GM19455 (cell line): ENCODE measurements around the gene OR2B2.

Source experiments
- ATAC-seq: cut with Tn5 transposase; IDR thresholded peaks from one replicate; pipeline ENCODE4 v1.9.1; 2021; ENCODE audit not compliant: unreplicated experiment

OR2B2 gene

DNA sequence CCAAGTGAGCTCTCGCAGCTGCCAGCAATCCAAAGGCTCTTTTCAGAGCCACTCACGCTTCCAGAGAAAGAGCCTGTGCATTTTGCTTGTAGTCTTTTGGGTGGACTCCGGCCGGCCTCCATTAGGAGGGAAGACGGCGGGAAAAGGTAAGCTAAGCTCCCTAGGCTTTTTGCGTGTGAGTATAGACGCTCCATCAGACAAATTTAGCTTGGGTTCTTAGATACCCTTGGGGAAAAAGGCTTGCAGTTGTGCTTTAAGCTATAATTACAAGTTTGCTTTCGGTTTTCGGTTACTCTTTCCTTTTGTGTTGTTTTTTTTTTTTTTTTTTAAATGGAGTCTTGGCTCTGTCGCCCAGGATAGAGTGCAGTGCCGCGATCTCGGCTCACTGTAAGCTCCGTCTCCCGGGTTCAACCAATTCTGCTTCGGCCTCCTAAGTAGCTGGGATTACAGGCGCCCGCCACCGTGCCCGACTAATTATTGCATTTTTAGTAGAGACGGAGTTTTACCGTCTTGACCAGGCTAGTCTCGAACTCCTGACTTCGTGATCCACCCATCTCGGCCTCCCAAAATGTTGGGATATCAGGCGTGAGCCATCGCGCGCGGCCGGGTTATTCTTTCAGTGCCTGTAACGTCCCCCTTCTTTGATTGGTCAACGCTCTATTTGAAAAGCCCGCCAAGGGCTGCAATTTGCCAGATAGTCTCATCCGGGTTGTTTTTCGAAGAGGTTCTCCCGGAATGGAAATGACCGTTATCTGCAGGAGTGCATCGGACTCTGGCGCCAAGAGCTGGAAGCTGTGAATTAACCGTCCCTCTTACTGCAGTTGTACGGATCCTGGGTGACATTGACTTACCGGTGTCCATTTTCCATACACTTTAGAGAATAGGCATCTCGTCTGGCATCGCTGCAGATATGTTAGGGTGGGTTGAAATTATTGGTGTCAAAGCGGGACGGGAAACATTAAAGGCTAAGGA is 18.1 kb downstream of the OR2B2 start:
- ATAC-seq, result no peak

DNA sequence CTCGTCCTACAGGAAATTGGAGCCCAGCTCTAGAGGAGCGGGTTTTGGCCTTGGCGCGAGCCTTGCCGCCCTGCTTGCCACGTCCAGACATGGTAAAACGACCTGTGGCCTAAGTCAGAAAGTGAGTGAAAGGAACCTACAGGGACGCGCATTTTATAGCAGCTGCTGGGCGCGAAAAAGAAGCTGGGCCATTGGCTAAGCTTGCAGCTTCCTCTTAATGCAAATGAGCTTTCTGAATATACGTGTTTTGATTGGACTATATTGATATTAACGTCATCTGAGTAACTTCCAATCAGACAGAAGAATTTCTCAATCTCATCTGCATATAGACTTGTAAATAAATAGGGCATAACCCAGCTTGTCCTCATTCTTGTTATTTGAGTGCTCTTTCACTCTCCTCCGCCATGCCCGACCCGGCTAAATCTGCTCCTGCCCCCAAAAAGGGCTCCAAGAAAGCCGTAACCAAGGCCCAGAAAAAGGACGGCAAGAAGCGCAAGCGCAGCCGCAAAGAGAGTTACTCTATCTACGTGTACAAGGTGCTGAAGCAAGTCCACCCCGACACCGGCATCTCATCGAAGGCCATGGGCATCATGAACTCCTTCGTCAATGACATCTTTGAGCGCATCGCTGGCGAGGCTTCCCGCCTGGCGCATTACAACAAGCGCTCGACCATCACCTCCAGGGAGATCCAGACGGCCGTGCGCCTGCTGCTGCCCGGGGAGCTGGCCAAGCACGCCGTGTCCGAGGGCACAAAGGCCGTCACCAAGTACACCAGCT is 18.9 kb downstream of the OR2B2 start:
- ATAC-seq, result peak; percentile 41

DNA sequence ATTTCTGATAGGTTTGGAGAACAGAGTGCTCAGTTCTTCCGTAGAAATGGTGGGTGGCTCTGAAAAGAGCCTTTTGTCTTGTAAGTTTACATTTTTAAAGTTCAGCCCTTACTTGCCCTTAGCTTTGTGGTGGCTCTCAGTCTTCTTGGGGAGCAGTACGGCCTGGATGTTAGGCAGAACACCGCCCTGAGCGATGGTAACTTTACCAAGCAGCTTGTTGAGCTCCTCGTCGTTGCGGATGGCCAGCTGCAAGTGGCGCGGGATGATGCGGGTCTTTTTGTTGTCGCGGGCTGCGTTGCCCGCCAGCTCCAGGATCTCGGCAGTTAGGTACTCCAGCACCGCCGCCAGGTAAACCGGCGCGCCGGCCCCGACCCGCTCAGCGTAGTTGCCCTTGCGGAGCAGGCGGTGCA is 19.5 kb downstream of the OR2B2 start:
- no peak for ATAC-seq

DNA sequence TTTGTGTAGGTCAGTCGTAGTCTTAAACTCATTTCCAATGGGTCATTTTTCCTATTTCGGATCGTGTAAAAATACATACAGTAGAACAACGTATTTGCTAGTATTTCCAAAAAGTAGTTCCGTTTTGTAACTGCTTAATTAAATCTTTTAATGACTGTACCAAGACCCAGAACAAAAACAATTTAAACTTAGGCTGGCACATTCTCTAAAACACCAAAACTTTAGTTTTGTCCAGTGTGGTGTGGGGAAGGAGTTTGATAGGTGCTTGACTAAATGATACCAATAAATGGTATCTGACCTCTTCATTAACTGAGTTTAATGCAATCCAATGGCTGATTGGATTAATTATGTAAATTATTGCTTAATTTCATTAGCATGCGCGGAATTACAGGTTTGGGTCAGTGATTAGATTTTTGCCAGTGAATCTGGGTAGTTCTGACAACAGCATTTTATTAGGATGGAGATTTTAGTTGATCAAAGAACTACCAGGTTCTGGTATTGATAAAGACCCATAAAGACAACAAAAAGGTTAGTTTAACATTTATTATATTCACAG is 20.8 kb downstream of the OR2B2 start:
- no peak for ATAC-seq

DNA sequence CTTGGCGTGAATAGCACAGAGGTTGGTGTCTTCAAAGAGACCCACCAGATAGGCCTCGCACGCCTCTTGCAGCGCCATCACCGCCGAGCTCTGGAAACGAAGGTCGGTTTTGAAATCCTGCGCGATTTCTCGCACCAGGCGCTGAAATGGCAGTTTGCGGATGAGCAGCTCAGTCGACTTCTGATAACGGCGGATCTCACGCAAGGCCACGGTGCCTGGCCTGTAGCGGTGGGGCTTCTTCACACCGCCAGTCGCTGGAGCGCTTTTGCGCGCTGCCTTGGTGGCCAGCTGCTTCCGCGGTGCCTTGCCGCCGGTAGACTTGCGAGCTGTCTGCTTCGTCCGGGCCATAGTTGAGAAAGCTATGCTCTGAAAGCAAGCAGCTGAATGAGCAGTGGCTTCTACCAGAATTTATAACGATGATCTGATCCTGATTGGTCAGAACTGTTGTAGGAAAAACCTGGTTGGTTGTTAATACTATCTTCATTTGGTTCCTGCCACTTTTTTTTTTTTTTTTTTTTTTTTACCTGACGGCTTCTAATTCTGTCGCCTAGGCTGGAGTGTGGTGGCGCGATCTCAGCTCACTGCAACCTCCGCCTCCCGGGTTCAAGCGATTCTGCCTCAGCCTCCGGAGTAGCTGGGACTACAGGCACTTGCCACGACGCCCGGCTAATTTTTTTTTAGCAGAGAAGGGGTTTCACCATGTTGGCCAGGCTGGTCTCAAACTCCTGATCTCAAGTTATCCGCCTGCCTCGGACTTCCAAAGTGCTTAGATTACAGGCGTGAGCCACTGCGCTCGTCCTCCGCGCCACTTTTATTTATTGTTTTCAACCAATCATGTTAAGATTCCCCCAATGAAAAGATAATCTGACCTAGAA is 21.5 kb downstream of the OR2B2 start:
- ATAC-seq, result peak; percentile 50

DNA sequence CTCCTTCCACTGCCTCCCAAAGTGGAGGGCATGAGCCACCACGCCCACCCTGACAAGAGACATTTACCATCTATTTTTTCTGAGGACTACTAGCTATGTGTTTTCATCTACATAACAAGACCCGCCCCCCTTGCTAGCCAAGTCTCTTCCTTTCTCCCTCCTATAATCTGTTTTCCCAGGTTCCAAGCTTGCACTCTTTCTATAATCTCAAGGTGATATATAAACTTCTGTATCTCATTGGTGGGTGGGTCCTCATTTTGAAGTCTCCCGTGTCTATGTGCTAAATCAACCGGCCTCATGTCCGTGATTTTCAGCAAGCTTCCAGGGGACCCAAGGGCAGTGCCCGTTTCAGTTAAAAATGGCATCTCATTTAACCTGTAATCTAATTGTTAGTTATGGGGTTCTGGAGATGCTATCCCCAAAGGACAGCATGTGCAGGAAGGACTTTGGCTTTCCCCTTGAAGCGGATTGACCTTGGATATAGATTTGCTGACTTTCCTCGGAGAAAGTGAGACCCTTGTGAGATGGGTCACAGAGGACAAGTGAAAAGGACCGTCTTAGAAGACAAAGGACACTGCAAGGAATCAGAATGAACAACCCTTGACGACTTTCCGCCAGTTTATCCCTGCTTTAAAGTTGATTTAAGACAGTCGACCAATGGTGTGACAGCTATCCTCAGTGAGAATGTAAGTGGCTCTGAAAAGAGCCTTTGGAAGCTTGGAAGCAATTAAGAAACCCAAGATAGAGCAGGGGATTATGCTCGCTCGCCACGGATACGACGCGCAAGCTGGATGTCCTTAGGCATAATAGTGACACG is 22.4 kb downstream of the OR2B2 start:
- no peak for ATAC-seq

DNA sequence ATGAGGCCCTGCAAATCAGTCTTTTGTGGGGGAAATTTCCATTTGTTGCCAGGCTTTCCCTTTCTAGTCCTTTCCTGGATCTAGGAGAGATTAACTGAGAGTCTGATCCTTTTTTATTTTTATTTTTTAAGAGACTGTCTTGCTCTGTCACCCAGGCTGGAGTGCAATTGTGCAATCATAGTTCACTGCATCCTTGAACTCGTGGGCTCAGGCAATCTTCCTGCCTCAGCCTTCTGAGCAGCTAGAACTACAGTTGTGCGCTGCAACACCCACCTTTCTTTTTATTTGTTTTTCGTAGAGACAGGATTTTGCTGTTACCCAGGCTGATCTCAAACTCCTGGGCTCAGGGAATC is 22.9 kb downstream of the OR2B2 start:
- no peak for ATAC-seq

DNA sequence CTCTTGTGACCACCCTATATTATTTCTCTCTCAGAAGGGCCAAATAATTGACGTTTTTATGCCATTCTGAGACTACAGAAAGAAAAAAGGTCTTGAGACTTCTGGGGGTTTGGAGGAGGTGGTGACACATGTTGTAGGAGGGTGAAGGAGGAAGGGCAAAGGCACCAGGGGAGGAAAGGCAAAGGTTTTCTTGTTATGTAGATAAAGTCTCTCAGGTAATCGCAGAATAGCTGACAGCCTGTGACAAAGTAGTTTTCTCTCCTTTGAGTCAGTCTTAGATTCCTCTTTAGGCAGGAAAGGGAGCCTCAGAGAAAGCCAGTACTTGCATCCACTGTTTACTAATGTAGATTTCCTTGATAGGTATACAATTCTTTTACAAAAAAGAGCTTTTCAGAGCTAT is 23.6 kb downstream of the OR2B2 start:
- ATAC-seq, result no peak

DNA sequence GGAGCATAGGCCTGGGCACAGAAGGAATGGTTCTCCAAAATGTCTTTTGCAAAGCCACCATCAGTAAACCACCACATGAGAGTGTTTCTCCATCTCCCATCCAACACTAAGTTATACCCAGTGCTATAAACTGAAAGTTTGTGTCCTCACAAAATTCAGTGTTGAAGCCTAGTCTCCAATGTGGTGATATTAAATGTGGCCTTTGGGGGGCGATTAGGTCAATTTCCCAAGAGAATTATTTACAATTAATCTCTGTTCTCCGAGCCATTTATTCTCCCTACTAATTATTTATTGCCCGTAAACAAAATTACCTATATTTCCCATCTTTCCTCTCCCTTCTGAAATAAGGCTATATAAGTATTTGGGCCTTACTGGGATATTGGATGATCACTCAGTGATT is 26.1 kb downstream of the OR2B2 start:
- ATAC-seq, result no peak

DNA sequence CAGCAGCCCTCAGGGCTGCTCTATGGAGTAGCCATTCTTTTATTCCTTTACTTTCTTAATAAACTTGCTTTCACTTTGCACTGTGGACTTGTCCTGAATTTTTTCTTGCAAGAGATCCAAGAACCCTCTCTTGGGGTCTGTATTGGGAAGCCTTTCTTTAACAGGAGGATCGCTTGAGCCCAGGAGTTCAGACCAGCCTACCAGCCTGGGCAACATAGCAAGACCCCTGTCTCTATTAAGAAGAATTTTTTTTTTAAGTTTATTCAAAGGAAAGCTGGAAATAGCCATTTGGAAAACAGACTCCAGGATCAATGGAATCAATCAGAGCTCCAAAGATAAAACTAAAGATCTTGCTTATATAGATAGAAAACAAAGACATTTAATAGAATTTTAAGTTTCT is 29.1 kb downstream of the OR2B2 start:
- no peak for ATAC-seq

DNA sequence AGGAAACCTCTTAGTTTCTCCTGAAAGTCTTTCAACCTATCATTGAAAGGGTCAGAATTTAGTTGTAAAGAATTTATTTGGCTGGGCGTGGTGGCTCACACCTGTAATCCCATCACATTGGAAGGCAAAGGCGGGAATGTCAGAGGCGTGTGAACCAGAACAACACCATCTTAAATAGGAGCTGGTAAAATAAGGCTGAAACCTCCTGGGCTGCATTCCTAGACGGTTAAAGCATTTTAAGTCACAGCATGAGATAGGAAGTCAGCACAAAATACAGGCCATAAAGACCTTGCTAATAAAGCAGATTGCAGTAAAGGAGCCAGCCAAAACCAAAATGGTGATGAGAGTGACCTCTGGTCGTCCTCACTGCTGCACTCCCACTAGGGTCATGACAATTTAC is 29.6 kb downstream of the OR2B2 start:
- no peak for ATAC-seq

DNA sequence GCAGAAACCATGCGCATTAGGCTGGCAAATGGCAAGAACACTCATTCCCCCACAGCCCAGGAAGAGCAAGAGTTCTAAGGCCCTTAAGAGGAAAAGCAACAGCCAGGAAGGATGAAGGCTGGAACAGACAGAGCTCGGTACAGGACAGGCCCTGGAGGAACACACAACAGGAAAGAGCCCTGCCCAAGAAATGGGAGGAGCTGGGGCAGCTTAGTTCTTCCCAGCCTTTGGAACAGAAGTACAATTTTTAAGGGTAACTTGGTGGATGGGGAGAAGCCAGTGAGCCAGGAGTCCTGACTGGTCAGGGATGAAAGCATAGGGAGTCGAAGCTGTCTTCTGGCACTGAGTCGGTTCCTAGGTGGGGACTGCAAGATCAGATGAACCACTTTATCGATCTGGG is 32.4 kb downstream of the OR2B2 start:
- ATAC-seq, result no peak

DNA sequence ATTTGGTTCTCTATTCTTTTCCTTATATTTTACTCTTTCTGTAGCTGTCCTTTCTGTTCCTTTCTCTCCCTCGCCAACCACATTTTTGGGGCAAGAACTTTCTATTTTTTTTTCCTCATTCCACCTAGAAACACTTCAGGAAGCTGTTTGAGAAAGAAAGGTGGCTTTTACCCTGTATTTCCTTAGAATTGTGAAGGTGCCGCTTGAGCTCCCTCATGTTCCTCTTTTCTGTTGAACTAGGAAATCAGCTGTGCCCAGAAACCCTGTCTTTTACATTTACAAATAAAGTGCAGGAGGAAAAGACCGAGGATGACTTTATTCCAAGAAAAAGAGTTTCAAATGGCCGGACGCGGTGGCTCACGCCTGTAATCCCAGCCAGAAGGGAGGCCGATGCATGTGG is 38.2 kb downstream of the OR2B2 start:
- ATAC-seq, result no peak

DNA sequence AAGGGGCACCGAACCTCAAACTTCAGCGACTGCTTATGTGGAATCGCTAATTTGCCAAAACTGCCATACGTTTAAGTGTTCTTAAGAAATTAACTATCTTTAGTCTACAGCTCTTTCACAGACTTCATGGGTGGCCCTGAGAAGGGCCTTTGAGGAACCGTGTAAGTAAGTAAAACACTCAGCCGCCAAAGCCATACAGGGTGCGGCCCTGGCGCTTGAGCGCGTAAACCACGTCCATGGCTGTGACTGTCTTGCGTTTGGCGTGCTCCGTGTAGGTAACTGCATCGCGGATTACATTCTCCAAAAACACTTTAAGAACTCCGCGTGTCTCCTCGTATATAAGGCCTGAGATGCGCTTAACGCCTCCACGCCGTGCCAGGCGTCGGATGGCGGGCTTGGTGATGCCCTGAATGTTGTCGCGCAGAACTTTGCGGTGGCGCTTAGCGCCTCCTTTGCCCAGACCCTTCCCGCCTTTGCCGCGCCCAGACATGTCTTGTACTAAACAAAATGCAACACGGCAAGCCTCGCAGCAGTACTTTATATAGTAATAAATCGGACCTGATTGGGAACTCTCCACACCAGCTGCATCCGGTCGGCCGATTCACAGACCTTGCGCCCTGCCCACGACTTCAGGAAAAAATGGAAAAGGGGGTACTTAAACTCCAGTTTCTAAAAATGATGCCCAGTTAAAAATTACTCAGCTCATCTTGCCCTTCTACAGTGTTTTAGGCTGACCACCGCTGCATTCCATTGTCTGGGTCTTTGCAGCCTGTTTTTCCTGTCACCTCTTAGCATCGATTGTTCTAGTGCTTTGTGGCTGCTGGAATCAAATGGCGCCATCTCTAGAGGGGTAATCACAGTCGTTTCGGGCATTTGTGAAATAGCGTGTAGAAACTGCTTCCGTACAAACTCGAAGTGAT is 38.9 kb downstream of the OR2B2 start:
- ATAC-seq, result peak; percentile 34

DNA sequence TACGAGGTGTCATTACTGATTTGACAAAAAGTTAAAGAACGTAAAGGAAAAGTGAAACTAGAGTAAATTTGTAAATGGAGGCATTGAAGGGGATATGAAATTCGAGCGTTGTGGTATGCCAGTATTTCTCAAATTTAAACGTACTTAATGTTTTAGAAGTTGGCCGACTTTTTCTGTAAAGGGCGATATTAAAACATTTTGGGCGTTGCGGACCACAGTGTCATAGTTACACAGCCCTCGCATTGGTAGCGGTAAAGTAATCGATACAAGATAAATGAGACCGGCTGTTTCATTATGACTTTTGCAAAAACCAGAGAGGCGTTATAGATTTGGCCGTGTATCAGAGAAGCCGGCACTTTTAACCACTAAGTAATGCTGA is 39.6 kb downstream of the OR2B2 start:
- peak; percentile 27 for ATAC-seq

DNA sequence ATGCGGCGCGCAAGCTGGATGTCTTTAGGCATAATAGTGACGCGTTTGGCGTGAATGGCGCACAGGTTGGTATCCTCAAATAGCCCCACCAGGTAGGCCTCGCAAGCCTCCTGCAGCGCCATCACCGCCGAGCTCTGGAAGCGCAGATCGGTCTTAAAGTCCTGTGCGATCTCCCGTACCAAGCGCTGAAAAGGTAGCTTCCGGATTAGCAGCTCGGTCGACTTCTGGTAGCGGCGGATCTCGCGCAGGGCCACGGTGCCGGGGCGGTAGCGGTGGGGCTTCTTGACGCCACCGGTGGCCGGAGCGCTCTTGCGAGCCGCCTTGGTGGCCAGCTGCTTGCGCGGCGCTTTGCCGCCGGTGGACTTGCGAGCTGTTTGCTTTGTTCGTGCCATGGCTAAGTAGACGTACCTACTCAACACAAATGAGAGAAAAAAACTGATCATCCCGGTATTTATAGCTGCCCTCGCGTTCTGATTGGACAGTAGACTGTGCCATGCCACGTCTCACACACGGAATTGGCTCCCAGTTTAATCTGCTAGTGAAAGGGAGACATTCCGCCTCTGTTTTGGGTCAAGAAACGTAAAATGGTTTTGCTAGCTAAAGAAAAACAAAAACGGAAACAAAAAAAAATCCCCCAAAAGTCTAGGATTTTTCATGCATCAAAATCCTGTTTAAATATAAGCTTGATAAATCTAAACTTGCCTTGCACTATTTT is 40.1 kb downstream of the OR2B2 start:
- peak; percentile 56 for ATAC-seq

DNA sequence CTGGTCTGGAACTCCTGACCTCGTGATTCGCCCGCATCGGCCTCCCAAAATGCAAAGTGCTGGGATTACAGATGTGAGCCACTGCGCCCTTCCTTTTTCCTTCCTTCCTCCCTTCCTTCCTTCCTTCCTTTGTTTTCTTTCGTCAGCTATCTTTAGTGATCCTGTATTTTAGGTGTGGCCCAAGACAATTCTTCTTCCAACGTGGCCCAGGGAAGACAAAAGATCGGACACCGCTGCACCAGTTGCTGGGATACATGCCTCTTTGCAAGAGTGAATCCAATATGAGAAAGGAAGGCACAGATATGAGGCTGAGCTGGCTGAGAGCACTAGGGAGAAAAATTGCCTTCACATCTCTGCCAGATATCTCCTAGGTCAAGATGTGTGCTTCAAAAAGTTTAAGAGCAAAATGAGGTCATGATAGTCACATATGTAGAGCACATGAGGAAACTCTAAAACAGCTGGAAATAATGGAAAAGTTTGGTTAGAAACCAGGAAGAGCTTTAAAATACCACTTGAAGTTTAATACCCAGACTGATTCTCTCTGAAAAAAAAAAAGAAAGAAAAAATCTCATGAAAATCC is 41.8 kb downstream of the OR2B2 start:
- ATAC-seq, result no peak

DNA sequence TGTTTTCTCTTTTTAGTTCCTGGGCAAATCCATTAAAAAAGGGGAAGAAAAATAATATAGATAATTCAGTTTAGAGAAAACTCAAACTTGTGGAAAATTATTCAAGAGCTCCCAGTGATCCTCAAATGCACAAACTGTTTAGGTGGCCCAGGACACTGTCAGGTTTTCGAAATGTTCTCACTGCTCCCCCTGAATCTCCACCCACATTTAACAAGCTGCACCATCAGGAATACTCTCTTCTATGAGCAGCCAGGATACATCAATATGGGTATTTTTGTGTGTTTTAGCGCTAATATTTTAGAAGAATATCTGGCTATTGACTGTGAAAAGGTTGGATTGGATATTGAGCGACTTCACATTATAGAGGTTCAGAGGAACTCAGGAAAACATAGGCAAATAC is 43.9 kb downstream of the OR2B2 start:
- ATAC-seq, result no peak
